ENCODE data around the gene DCHS2. TPM values are rescaled to one million over a fixed set of nuclear protein-coding genes. Genes with fewer than 3 reads are reported as not detected.

Gene DCHS2
- total RNA-seq, 4 donors from 2014 or later = 0.53 to 1.5 (median 0.57) TPM; not detected in 1

GRCh38 chr4:154527308-154527707 lies 35.7 kb upstream of the DCHS2 start:
- no peak for DNase-seq
- intact Hi-C loops (cut with DNase I) = no loop called here
- Histone ChIP-seq H3K9me3 (no peaks in the 10 kb centered on the region), H3K4me3 (no peak overlapping the region), H3K27me3 (peaks cover 0 to 7% (median 0%) of the 10 kb centered on the region in 4 donors), H3K27ac (no peak overlapping the region), H3K36me3 (no peaks in the 10 kb centered on the region), H3K4me1 (peaks cover 0 to 24% (median 0%) of the 10 kb centered on the region in 3 donors)
- TF ChIP-seq, protein P1, sequence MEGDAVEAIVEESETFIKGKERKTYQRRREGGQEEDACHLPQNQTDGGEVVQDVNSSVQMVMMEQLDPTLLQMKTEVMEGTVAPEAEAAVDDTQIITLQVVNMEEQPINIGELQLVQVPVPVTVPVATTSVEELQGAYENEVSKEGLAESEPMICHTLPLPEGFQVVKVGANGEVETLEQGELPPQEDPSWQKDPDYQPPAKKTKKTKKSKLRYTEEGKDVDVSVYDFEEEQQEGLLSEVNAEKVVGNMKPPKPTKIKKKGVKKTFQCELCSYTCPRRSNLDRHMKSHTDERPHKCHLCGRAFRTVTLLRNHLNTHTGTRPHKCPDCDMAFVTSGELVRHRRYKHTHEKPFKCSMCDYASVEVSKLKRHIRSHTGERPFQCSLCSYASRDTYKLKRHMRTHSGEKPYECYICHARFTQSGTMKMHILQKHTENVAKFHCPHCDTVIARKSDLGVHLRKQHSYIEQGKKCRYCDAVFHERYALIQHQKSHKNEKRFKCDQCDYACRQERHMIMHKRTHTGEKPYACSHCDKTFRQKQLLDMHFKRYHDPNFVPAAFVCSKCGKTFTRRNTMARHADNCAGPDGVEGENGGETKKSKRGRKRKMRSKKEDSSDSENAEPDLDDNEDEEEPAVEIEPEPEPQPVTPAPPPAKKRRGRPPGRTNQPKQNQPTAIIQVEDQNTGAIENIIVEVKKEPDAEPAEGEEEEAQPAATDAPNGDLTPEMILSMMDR (IDR thresholded peaks at IDR 0.05) = no peak
- no peak for TF ChIP-seq POLR2A (IDR thresholded peaks at IDR 0.05)
- 80% methylated on average over 4 of the region's 4 CpGs for WGBS, 2 donors

DNA sequence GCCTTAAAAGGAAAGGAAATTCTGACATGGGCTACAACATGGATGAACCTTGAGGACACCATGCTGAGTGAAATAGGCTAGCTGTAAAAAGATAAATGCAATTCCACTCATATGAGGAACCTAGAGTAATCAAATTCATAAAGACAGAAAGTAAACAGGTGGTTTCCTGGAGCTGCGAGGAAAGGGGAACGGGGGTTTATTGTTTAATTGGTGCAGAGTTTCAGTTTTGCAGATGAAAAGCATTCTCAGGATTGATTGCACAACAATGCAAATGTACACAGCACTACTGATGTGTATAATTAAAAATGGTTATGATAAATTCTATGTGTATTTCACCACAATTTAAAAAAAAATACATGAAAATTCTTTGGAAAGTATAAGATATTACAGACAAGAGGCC lies 34.6 kb upstream of the DCHS2 start:
- no peak overlapping the region for H3K4me3 ChIP-seq
- peaks cover 0 to 24% (median 0%) of the 10 kb centered on the region in 3 donors for H3K4me1 ChIP-seq
- H3K27ac ChIP-seq = no peak overlapping the region
- 14 to 16% methylated on average over 2 of the region's 2 CpGs for WGBS, 2 donors
- DNase-seq = no peak
- H3K9me3 ChIP-seq = no peaks in the 10 kb centered on the region
- intact Hi-C loops (cut with DNase I) = no loop called here
- TF ChIP-seq, protein P1 (IDR thresholded peaks at IDR 0.05) = no peak
- no peak for TF ChIP-seq POLR2A (IDR thresholded peaks at IDR 0.05)
- peaks cover 0 to 7% (median 0%) of the 10 kb centered on the region in 4 donors for H3K27me3 ChIP-seq
- H3K36me3 ChIP-seq = no peaks in the 10 kb centered on the region

DNA sequence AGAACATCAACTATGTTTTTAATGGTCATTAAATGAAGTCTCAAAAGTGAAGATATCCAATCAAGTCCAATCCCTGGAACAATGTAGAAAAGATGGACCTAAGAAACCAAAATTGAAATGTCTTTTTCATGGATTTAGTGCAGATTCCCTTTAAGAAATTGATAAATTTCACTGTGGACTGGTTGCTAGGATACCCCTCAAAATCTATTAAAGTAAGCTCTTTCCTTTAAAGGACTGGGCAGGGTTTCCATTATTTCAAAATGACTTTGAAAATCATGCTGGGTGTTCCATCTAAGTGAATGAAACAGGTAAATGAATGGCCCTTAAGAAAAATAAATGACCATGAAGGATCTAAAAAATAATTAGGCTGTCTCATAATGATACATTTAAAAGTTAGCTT lies 30.0 kb upstream of the DCHS2 start:
- no peaks in the 10 kb centered on the region for H3K9me3 ChIP-seq
- no peaks in the 10 kb centered on the region for H3K36me3 ChIP-seq
- intact Hi-C loops (cut with DNase I) = no loop called here
- H3K4me3 ChIP-seq = no peak overlapping the region
- no peaks in the 10 kb centered on the region for H3K4me1 ChIP-seq
- H3K27ac ChIP-seq = no peak overlapping the region
- peaks cover 0 to 7% (median 0%) of the 10 kb centered on the region in 4 donors for H3K27me3 ChIP-seq
- no peak for TF ChIP-seq POLR2A (IDR thresholded peaks at IDR 0.05)
- TF ChIP-seq, protein P1 (IDR thresholded peaks at IDR 0.05) = no peak
- DNase-seq = no peak

DNA sequence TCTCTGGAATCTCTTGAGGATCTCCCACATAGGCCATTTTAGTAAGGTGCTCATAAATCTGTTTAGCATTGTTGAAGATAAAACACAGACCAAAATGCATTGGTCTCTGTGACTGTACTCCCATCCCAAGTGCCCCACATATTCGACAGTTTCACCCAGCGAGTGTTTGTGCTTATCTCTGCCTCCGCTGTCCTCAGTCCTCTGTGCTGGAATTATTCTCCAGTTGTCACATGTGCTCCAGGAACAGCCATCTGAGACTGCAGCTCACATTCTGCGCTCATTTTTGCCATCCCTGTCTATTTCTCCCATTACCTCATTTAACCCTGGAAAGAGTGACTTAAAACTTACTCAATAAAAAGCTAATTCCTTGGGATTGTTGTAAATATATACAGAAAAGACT lies 27.6 kb upstream of the DCHS2 start:
- Histone ChIP-seq H3K4me3 (no peak overlapping the region), H3K36me3 (no peaks in the 10 kb centered on the region), H3K9me3 (no peaks in the 10 kb centered on the region), H3K4me1 (no peaks in the 10 kb centered on the region), H3K27ac (no peak overlapping the region), H3K27me3 (peaks cover 0 to 7% (median 0%) of the 10 kb centered on the region in 4 donors)
- intact Hi-C loops (cut with DNase I) = no loop called here
- WGBS, 2 donors = 80 to 89% methylated on average over 4 of the region's 4 CpGs
- TF ChIP-seq, protein P1 (IDR thresholded peaks at IDR 0.05) = no peak
- TF ChIP-seq POLR2A (IDR thresholded peaks at IDR 0.05) = no peak
- DNase-seq = no peak

DNA sequence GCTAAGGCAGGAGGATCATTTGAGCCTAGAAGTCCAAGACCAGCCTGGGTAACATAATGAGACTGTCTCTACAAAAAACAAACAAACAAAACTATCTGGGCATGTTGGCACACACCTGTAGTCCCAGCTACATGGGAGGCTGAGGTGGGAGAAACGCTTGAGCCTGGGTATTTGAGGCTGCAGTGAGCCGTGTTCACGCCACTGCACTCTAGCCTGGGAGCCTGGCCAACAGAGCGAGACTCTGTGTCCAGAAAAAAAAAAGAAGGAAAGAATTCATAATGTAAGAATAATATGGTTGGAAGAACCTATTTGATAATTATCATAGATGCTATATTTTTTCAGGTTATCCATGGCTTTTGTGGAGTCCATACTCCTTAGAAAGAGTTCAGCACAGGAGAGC lies 26.0 kb upstream of the DCHS2 start:
- Histone ChIP-seq H3K27ac (no peak overlapping the region), H3K36me3 (no peaks in the 10 kb centered on the region), H3K4me3 (no peak overlapping the region), H3K9me3 (no peaks in the 10 kb centered on the region), H3K27me3 (peaks cover 0 to under 1% (median 0%) of the 10 kb centered on the region in 4 donors), H3K4me1 (no peaks in the 10 kb centered on the region)
- intact Hi-C loops (cut with DNase I) = no loop called here
- TF ChIP-seq POLR2A (IDR thresholded peaks at IDR 0.05) = no peak
- TF ChIP-seq, protein P1 (IDR thresholded peaks at IDR 0.05) = no peak
- 65 to 86% methylated on average over 4 of the region's 4 CpGs for WGBS, 2 donors
- DNase-seq = no peak

Measured in esophagus squamous epithelium (tissue), 5 donors.